ENCODE data around the gene P2RX7. TPM values are rescaled to one million over a fixed set of nuclear protein-coding genes. Genes with fewer than 3 reads are reported as not detected.

The P2RX7 gene
- total RNA-seq, 2 donors from 2014 or later: 1.4 to 11.8 TPM

DNA sequence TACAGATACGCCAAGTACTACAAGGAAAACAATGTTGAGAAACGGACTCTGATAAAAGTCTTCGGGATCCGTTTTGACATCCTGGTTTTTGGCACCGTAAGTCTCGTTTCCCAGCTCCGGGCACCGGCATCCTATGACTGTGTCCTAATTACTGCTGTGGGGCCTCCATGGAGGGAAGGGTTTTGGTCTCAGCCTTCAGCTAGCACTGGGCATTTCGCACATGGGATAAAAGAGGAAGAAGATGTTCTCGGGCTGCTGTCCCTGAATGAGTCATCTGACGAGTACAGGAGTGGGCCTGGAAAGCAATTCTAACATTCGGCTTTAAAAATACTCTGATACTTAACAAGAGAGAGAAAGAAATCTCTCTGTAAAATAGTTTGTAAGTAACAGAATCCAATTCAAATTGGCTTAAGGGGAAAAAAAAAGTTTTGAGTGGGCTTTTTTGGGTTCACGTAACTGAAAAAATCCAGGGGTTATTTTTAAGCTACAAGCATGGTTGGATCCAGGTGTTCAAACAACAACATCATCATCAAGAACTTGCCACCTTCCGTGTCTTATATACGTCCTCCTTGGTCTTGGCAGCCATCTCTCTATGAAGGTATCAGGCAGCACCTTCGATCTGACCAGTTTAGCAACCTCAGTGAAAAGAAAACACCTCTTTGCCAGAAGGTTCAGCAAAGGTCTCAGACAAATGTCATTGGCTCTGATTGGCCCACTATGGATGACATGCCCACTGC is 42.9 kb downstream of the P2RX7 start:
- H3K9me3 ChIP-seq: no peaks in the 10 kb centered on the region
- intact Hi-C loops (cut with DNase I): no loop called here
- H3K27ac ChIP-seq: peak overlapping the region in 1 of 2 donors; percentile 24
- H3K36me3 ChIP-seq: no peaks in the 10 kb centered on the region
- H3K27me3 ChIP-seq (replicated peaks; ENCODE audit: insufficient read depth): no peaks in the 10 kb centered on the region
- TF ChIP-seq POLR2AphosphoS5 (IDR thresholded peaks at IDR 0.05) (no peak), POLR2A (IDR thresholded peaks at IDR 0.05) (no peak)
- TF ChIP-seq, protein P1, sequence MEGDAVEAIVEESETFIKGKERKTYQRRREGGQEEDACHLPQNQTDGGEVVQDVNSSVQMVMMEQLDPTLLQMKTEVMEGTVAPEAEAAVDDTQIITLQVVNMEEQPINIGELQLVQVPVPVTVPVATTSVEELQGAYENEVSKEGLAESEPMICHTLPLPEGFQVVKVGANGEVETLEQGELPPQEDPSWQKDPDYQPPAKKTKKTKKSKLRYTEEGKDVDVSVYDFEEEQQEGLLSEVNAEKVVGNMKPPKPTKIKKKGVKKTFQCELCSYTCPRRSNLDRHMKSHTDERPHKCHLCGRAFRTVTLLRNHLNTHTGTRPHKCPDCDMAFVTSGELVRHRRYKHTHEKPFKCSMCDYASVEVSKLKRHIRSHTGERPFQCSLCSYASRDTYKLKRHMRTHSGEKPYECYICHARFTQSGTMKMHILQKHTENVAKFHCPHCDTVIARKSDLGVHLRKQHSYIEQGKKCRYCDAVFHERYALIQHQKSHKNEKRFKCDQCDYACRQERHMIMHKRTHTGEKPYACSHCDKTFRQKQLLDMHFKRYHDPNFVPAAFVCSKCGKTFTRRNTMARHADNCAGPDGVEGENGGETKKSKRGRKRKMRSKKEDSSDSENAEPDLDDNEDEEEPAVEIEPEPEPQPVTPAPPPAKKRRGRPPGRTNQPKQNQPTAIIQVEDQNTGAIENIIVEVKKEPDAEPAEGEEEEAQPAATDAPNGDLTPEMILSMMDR (IDR thresholded peaks at IDR 0.05): no peak
- no peaks in the 10 kb centered on the region for H3K4me1 ChIP-seq (replicated peaks)
- WGBS: 65% methylated on average over 16 of the region's 16 CpGs
- no peak for DNase-seq (ENCODE audit: low spot score)
- H3K4me3 ChIP-seq: no peak overlapping the region

DNA sequence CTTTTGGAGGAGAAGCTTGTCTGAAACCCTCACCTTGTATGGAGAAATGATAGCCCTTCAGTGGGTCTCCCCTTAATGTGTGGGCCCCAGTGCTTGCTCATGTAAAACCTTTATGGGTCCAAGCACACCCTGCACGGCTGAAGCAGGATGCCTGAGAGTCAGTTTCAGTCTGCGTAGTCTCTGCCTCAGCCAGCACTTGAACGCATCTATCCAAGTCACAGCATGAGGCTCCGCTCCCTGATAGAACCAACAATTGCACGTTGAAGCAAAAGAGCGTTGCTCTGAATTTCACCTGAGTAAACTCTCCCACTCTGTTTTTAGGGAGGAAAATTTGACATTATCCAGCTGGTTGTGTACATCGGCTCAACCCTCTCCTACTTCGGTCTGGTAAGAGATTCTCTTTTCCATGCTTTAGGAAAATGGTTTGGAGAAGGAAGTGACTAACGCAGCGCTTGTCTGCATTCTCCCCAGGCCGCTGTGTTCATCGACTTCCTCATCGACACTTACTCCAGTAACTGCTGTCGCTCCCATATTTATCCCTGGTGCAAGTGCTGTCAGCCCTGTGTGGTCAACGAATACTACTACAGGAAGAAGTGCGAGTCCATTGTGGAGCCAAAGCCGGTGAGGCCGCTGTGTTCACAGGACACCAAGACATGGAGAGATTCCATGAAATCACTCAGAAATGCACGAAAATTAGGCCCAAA is 44.3 kb downstream of the P2RX7 start:
- 96% methylated on average over 19 of the region's 19 CpGs for WGBS
- intact Hi-C loops (cut with DNase I): no loop called here
- DNase-seq (ENCODE audit: low spot score): no peak
- no peaks in the 10 kb centered on the region for H3K27me3 ChIP-seq (replicated peaks; ENCODE audit: insufficient read depth)
- no peaks in the 10 kb centered on the region for H3K9me3 ChIP-seq
- TF ChIP-seq POLR2A (IDR thresholded peaks at IDR 0.05) (no peak), POLR2AphosphoS5 (IDR thresholded peaks at IDR 0.05) (no peak)
- no peaks in the 10 kb centered on the region for H3K4me1 ChIP-seq (replicated peaks)
- no peak overlapping the region for H3K27ac ChIP-seq
- H3K36me3 ChIP-seq: no peaks in the 10 kb centered on the region
- no peak overlapping the region for H3K4me3 ChIP-seq

DNA sequence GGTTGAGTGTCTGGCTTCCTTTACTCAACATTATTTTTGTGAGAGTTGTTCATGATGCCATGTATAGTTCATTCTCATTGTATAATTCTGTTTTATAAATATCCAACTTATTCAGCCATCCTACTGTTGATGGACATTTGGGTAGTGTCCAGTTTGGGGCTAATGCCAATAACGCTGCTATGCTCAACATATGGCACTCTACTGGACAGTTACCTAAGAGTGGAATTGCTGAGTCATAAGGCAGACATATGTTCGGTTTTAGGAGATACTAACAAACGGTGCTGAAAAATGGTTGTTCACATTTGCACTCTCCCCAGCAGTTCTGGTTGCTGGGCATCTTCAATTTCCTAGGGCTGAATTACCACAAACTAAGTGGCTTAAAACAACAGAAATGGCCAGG is 48.5 kb downstream of the P2RX7 start:
- Histone ChIP-seq H3K4me1 (replicated peaks) (no peaks in the 10 kb centered on the region), H3K36me3 (no peaks in the 10 kb centered on the region), H3K9me3 (no peaks in the 10 kb centered on the region), H3K4me3 (no peak overlapping the region), H3K27ac (no peak overlapping the region), H3K27me3 (replicated peaks; ENCODE audit: insufficient read depth) (no peaks in the 10 kb centered on the region)
- no peak for TF ChIP-seq POLR2AphosphoS5 (IDR thresholded peaks at IDR 0.05)
- TF ChIP-seq, protein P1 (IDR thresholded peaks at IDR 0.05): no peak
- TF ChIP-seq POLR2A (IDR thresholded peaks at IDR 0.05): no peak
- no peak for DNase-seq (ENCODE audit: low spot score)
- intact Hi-C loops (cut with DNase I): no loop called here
- WGBS: 83% methylated on average over 3 of the region's 3 CpGs

DNA sequence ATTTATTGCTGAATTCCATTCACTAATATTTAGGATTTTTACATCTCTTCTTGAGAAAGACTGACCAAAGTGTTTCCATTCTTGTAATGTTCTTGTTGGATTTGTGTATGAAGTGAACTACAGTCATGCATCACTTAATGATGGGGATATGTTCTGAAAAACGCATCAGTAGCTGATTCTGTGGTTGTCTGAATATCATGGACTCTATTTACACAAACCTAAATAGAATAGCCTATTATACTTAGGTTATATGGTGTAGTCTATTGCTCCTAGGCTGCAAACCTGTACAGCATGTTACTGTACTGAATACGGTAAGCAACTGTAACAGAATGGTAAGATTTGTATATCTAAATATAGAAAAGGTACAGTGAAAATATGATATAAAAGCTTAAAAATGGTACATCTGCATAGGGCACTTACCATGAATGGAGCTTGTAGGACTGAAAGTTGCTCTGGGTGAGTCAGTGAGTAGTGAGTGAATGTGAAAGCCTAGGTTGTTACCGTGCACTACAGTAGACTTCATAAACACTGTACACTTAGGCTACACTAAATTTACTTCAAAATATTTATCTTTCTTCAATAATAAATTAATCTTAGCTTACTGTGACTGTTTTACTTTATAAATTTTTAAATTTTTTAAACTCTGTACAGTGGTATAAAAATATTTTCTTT is 49.7 kb downstream of the P2RX7 start:
- intact Hi-C loops (cut with DNase I): no loop called here
- Histone ChIP-seq H3K4me3 (no peak overlapping the region), H3K36me3 (no peaks in the 10 kb centered on the region), H3K9me3 (no peaks in the 10 kb centered on the region), H3K4me1 (replicated peaks) (no peaks in the 10 kb centered on the region), H3K27ac (no peak overlapping the region), H3K27me3 (replicated peaks; ENCODE audit: insufficient read depth) (no peaks in the 10 kb centered on the region)
- DNase-seq (ENCODE audit: low spot score): no peak
- TF ChIP-seq POLR2A (IDR thresholded peaks at IDR 0.05) (no peak), POLR2AphosphoS5 (IDR thresholded peaks at IDR 0.05) (no peak)
- TF ChIP-seq, protein P1 (IDR thresholded peaks at IDR 0.05): no peak
- 90% methylated on average over 3 of the region's 3 CpGs for WGBS

DNA sequence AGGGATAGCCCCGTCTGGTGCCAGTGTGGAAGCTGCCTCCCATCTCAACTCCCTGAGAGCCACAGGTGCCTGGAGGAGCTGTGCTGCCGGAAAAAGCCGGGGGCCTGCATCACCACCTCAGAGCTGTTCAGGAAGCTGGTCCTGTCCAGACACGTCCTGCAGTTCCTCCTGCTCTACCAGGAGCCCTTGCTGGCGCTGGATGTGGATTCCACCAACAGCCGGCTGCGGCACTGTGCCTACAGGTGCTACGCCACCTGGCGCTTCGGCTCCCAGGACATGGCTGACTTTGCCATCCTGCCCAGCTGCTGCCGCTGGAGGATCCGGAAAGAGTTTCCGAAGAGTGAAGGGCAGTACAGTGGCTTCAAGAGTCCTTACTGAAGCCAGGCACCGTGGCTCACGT is 51.7 kb downstream of the P2RX7 start:
- peak; percentile 86 for DNase-seq (ENCODE audit: low spot score)
- TF ChIP-seq, protein P1 (IDR thresholded peaks at IDR 0.05): peak in 2 of 4 experiments; percentile 24 to 60
- TF ChIP-seq POLR2AphosphoS5 (IDR thresholded peaks at IDR 0.05) (peak; percentile 61), POLR2A (IDR thresholded peaks at IDR 0.05) (no peak)
- 74% methylated on average over 15 of the region's 15 CpGs for WGBS
- no peaks in the 10 kb centered on the region for H3K36me3 ChIP-seq
- H3K27me3 ChIP-seq (replicated peaks; ENCODE audit: insufficient read depth): no peaks in the 10 kb centered on the region
- no peaks in the 10 kb centered on the region for H3K4me1 ChIP-seq (replicated peaks)
- H3K9me3 ChIP-seq: no peaks in the 10 kb centered on the region
- no peak overlapping the region for H3K4me3 ChIP-seq
- no peak overlapping the region for H3K27ac ChIP-seq
- intact Hi-C loops (cut with DNase I): no loop called here

All from prostate gland (tissue), 2 donors.